ENCODE measurements around the gene NKAPL. TPM values are rescaled to one million over a fixed set of nuclear protein-coding genes. Genes with fewer than 3 reads are reported as not detected.
A peak's percentile ranks its signal among the peaks of the same experiment; 100 is the strongest.

The NKAPL gene
- polyA plus RNA-seq (2013, experiment 1 of 2; ENCODE audit: insufficient read length), result 1.9 TPM
- polyA plus RNA-seq (2013, experiment 2 of 2; ENCODE audit: insufficient read length), result 1.8 TPM

DNA sequence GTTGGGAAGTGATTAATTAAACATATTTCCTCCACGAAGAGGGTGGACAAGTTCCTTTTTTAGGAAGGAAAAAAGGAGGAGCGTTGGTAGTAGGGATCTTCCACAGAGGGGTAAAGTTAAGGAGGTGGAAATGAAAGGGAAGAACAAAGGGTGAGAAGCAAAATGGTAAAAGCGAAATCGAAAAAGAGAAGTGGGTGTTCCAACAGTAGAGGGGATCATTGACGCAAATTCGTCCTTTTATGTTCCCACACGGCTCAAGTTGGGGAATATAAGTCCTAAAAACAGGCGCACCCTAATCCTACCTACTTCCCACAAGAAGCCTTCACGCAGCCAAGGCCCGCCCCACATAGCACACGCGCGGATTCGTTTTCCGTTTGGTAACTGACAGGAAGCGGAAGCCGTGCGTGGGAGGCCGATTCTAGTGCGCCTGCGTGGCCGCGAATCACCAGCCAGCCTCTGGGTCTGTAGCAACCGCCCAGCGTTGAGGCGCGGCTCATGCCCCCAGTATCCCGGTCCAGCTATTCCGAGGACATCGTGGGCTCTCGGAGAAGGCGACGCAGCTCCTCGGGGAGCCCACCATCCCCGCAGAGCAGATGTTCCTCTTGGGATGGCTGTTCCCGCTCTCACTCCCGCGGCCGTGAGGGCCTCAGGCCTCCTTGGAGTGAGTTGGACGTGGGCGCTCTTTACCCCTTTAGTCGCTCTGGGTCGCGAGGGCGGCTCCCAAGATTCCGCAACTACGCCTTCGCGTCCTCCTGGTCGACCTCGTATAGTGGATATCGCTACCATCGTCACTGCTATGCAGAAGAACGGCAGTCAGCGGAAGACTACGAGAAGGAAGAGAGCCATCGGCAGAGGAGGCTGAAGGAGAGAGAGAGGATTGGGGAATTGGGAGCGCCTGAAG lies at the start of gene NKAPL:
NKAPL (plus strand) TSS at position 421 of the 901 bp plus-strand sequence; CDS start at position 496, 75 bp downstream.
- peak; percentile 77 for DNase-seq

DNA sequence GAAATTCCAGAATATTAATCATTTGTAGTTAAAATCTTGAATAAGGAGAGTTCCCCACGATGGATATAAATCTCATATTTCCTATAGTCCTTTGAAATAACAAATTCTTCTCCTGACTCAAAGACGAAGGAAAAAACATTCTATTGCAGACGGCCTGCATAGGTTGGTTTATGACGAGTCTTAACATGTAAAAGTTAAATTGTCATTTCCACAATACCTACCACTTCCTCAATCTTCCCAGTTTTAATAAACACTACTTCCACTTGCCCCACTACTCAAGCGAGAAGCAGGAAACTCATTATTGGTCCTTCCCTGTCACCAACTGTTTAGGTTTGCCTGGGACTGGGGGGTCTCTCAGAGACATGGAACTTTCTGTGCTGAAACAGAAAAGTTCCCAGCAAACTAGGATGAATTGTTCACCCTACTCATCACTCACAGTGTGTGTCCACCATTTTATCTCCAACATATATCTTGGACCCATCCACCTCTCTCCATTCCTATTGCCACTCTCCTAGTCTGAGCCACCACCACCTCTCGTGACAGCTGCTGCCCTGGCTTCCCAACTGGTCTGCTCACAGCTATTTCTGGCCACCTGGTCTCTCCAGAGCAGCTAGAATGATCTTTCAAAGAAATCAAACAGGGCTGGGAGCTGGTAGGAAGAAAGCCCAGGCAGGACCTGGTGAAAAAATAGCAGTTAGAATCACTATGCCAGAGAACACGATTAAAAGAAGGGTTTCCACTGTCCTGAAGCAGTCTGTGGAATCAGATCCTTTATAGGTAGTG lies 49.2 kb upstream of the NKAPL start:
- DNase-seq, result no peak

DNA sequence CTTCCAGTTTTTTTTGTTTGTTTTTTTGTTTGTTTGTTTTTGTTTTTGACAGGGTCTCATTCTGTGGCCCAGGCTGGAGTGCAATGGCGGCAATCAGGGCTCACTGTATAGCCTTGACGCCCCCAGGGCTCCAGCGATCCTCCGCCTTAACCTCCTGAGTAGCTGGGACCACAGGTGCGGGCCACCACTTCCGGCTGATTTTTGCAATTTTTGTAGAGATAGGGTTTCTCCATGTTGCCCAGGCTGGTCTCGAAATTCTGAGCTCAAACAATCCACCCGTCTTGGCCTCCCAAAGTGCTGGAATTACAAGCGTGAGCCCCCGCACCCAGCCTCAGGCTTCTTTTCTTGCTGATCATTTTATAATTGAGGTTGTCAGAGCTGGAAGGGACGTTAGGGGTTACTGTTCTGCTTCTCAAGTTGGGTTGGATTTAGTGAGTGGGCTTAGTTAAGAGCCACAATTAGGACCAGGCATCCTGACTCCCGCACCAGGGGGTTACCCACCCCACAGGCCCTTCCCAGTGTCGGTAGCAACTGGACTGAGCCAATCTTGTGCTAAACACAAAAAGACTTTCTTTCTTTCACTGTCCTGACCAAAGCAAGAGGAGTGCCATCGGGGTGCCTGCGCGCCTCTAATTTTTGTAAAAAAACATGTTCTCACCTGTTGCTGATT lies 47.1 kb upstream of the NKAPL start:
- DNase-seq, result no peak

DNA sequence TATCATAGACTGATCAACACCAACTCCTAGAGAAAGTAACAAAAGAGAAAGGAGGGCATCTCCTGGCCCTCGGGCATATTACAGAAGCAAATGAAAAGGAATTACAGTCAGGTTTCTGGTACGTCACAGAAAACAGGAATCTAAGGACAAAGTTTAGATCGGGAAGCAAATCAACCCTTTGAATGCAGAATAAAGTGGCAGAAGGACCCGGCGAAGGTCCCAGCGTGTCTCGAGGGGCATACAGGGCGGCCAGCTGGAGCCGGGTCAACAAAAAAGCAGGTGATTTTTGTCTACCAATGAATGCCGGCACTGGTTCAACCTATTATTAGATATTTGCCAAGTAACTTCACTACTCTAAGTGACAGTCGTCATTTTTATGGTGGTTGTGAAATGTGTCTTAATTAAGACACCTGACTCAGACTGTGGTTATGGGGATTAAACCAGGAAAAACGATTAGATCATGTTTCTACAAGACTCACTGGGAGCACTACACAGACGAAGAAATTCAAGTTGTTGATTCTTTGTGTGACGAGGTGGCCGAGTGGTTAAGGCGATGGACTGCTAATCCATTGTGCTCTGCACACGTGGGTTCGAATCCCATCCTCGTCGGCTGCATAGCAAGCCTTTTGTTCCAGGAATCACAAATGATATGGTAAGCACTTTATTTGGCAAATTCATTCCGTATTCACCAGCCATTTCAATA lies 46.4 kb upstream of the NKAPL start:
- DNase-seq, result peak; percentile 86

DNA sequence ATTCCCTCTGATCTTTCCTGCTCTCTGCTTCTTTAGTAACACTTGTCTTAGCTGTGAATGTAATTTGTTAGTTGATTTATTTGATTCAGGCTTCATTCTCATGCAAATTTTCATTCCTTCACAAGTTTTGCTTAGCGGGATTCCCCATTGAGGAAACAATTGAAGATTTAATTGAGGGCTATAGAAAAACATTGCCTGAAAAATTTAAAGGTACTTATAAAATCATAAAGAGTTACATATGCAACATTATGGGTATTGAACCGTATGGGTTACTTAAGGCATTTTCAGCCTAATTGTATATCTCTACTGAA lies 45.9 kb upstream of the NKAPL start:
- DNase-seq, result no peak

DNA sequence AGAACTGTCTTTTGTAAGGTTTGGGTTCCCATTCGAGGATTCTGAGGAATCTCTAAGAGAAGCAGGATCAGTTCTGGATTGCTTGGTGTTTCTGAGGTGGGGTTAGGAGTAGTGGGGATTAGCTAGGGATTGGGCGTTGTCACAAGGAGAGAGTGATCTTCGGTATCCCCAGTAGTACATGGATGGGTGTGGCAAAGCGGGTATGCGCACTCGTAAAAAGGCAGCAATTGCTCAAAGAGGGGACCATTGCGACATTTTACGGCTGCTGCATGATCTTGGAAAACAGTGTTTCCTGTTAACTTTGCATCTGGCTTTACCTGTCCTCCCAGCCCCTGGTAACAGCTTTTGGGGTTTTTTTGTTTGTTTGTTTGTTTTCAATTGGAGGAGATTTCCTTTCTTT lies 43.7 kb upstream of the NKAPL start:
- DNase-seq, result peak; percentile 14

DNA sequence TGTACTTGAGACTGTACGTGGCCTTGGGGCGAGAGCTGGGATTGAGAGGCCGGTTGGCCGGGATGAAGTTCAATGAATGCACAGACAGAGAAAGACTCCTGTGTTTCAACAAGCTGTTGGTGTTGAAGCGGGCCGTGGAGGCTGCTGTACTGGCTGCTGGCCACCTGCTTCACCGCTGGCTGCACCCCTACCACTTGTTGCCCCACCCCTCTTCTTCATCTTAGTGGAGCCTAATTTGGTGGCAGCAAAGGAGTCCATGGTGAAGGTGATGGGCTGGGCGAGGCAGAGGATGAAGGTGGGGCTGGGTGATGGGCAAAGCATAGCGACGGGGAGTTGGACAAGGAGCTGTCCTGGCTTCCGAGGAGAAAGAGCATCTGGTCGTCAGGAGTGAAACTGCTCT lies 41.2 kb upstream of the NKAPL start:
- no peak for DNase-seq

DNA sequence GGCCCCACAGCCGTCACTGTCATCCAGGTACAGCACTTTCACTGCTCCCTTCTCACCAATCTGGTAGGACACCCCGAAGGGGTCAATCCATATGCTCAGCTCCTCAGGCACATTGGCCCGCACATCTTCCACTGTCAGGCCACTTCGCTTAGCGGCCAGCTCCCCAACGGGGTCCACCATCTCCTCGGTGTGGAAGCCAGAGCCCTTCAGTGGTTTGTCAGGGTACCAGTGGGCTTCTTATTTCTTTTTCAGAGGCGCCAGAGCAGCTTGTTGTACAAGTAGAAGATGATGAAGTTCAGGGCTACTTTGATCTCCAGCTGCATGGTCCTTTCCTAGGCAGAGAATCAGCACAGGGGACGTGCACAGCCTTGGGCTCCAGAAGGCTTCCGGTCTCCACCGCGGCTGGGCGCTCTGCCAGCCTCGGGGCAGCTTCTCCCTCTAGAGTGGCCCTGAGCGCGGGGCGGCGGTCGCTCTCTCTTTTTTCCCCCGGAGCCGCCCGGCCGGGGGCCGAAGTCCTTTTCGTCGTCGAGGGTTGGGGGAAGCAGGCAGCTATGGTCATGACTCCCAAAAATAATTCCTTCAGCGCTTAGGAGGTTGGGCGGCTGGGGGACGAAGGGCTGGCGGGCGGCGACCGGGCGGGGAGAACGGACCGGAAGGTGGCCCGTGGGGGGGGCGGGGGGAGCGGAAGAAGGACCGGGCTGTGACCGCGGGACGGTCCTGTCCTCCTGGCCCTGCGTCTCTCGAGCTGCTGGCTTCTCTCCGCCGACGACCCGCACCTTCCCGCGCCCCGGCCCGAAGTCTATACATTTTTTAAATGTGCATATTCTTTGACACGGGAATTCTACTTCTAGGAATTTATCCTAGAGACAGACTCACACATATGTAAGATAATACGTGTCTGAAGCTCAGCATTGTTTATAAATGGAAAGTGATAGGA lies 40.5 kb upstream of the NKAPL start:
- peak; percentile 83 for DNase-seq

DNA sequence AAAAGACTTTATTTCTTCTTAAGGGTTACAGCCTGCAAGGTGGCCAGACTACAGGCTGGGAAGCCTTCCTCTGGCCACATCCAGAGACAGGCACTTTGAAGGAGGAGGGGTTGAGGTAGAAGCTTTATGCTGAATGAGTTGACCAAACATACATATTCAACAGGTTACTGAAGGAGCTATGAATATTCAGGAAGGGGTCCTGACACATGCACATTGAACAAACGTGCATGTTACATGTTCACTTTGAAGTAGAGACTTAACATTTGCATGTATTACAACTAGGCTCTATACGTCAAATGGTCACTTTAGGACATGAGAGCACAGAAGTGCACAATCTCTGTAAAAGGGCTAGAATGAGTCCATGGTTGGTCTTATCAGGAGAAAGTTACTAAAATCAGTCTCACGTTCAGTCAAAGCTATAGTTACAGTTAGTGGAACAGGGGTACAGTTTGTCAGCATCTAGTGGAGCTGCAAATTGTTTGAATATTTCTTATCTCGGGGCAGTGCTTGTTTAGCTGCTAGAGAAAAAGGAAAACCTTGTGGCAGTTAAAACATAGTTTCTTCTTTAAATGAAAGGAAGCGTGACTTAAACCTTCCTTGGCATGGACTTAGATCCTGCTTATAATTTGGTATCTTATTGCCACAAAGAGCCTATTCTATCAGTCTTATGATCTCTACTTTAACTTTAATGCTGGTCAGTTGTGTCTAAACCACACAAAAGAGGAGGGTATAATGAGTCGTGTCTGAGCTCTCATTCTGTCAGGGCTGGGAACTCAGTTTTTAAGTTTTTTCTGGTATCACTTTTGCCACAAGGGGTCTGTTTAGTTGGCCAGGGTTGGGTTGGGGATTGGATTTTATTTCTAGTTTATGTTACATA lies 38.6 kb upstream of the NKAPL start:
- no peak for DNase-seq

DNA sequence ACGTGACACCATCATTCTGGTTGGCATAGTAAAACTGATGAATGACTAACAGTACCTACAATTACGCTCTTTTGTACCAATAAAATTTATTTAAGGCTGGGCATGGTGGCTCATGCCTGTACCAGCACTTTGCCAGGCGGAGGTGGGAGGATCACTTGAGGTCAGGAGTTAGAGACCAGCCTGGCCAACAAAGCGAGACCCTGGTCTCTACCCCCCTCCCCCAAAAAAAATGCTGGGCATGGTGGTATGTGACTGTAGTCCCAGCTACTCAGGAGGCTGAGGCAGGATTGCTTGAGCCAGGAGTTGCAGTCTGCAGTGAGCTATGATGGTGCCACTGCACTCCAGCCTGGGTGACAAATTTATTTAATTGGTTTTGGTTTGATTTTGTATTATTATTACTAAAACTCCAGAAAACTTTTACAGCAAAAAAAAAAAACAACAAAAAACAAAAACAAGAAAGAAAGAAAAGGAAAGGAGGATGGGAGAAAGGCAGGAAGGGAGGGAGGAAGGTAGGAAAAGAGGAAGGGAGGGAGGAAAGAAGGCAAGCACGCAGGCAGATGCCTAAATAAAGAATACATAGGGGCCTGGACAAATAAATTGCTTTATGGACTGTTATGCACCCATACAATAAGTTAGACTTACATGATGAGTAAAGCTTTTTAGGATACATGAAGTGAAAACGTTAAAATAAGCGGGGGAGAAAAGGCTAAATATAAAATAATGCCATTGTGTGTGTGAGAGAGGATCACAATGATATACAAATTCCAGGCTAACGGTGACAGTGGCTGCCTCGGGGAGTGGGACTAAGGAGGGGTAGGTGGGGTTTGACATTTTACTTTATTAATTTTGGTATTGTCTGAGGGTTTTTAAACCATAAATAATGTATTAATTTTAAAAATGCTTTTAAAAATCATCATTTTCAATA lies 34.7 kb upstream of the NKAPL start:
- no peak for DNase-seq

DNA sequence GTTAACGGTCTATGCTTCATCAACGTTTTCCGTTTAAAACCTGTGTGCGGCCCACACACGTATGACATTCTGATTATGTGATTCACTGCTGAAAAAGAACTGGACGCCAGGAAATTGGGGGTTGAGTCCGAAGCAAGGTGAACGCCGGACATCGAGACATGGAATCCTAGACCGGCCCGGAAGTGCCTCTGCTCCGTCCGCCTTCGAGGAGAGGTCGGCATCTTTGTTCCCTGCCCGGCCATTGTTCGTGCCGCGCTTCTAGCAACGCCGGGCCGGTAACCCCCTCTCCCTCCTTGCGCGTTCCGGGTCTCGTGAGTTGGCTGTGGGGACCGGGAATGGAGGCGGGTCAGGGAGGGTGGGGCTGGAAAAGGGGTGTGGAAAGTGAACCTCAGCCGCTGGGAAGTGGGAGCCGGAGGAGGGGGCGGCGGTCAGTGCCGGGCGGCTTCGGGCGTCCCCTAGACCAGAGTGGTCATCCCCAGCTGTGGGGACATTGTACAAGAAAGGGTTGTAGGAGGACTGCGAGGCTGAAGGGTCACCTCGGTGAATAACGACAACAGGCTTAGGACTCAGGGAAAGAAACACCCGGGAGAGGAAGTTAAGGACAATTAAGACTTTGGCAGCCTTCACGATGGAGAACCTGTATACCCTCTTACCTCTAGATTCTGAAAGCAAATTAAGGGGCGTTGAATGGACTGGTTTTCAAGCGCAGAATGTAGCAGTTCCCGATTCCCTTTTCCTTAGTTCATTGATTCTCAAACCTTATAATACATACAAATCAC lies 33.9 kb upstream of the NKAPL start, which contains the start of gene ZSCAN9:
ZSCAN9 (plus strand) TSS at position 220 of the 779 bp plus-strand sequence. CDS start 1,810 bp downstream, outside the sequence.
- peak; percentile 85 for DNase-seq

DNA sequence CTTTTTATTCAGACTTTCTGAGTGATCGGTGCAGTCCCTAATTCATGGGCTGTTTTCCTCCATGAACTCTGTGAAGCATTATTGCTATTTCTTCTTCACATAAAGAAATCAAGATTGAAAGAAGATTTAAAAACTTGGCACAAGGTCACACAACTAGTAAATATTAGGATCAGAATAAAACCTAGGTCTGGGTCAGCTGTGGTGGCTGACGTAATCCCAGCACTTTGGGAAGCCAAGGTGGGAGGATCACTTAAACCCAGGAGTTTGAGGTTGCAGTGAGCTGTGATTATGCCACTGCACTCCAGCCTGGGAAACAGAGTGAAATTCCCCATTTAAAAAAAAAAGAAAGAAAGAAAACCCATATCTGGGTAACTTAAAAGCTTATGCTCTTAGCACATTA lies 32.6 kb upstream of the NKAPL start:
- DNase-seq, result no peak

DNA sequence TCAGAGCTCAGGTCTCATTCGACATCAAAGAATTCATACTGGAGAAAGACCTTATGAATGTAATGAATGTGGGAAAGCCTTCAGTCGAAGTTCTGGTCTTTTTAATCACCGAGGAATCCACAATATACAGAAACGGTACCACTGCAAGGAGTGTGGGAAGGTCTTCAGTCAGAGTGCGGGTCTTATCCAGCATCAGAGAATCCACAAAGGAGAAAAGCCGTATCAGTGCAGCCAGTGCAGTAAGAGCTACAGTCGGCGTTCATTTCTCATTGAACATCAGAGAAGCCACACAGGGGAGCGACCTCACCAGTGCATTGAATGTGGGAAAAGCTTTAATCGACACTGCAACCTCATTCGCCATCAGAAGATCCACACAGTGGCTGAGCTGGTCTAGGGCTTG lies 26.3 kb upstream of the NKAPL start:
- no peak for DNase-seq

DNA sequence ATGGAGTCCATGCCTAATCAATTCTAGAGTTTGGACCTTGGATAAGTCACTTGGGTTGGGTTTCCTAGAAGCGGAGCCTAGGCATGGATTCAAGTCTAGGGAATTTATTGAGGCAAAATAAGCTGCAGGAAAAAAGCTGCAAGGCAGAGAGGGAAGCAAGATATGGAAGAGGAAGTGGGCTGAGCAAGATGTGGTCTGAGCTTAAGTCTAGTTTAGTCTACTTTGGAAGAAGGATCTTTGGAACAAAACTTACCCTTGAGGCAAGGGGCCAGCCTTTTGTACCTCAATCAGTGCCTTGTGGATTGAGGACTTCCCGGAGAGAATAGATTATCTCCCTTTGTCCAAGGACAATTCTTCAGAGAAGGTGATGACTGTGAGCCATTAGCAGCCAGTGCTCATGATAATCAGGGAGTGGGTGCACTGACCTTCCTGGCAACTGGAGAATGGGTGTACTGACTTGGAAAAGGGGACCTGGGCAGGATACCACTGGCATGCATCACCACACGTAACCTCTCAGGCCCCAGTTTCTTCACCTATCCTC lies 23.1 kb upstream of the NKAPL start:
- no peak for DNase-seq

DNA sequence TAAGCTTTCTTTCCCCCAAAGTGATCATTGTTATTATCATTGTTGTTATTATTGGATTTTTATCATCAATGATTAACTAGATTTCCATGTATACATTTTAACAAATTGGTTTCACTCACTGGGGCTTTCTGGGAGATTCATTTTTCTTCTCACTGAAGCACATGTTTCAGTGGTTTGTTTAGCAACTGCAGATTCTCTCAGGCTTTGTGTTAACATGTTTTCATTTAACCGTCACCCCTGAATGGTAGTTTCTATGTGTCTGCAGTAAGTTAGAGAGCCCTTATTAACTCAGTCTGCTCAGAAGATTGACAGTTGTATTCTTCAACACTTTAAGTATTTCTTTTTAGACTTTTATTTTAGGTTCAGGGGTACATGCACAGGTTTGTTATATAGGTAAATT lies 19.5 kb upstream of the NKAPL start:
- no peak for DNase-seq

DNA sequence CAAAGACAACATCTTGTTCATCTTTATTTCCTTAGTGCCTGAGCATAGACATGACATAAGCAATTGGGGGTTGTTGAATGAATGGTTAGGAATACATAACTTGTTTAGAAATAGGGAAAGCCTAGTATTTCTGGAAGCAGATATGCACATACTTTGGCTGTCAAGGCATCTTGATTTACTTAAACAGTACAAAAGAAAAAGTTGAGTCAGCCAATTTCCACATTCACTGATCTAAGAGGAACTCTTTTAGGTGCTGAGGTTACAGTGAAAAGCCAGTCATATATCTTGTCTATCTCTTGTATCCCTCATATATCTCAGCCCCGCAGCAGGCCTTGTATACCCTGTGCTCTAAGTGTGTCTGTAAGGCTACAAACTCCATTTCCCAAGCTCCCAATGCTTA lies 18.6 kb upstream of the NKAPL start:
- no peak for DNase-seq

DNA sequence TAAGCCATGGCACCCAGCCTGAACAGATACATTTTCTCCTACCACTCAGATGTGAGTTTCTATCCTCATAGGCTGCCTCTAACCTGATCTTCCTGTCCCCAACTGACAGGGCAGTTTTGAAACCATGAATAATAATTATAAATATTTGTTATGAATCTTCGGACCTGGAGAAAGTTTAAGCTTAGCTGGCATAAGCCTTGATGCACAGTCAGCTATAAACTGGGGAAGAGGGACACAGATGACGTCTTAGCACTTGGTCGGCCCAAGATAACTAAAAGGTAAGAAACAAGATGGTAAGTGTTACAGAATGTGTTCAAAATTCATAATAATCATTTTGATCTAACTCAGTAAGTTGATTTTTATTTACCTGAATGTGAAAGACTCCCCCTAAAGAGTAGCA lies 15.2 kb upstream of the NKAPL start:
- no peak for DNase-seq
